GM11168 (cell line): ENCODE results near the gene TMEM182.

Experiments
- in situ Hi-C: fragments of 300-500 bp; cut with MboI; formaldehyde crosslinking; loops from one replicate; pipeline ENCODE4 v1.12.0; 2022; ENCODE audit warnings: low sequenced_read_pairs; ENCODE audit not compliant: unreplicated experiment

Gene TMEM182

GRCh38 chr2:102798181-102798580 is 36.4 kb downstream of the TMEM182 start:
- in situ Hi-C loops: no loop called here

GRCh38 chr2:102801098-102801718 is 39.4 kb downstream of the TMEM182 start:
- in situ Hi-C loops: no loop called here

- in situ Hi-C loops: no loop called here
Measured at GRCh38 chr2:102801858-102802699, 40.2 kb downstream of the TMEM182 start.

GRCh38 chr2:102803041-102803896 is 41.4 kb downstream of the TMEM182 start:
- in situ Hi-C loops: no loop called here

- in situ Hi-C loops: no loop called here
Measured at GRCh38 chr2:102803897-102804217, 42.0 kb downstream of the TMEM182 start.

GRCh38 chr2:102806250-102806837 is 44.5 kb downstream of the TMEM182 start:
- in situ Hi-C loops: no loop called here

- in situ Hi-C loops: no loop called here
Measured at GRCh38 chr2:102809291-102810189, 47.7 kb downstream of the TMEM182 start.

- in situ Hi-C loops: no loop called here
Measured at GRCh38 chr2:102815285-102815684, 53.5 kb downstream of the TMEM182 start.

- in situ Hi-C loops: no loop called here
Measured at GRCh38 chr2:102826904-102827303, 65.1 kb downstream of the TMEM182 start.

GRCh38 chr2:102832789-102833188 is 71.0 kb downstream of the TMEM182 start:
- in situ Hi-C loops: no loop called here

- in situ Hi-C loops: no loop called here
Measured at GRCh38 chr2:102834523-102835273, 72.9 kb downstream of the TMEM182 start.

GRCh38 chr2:102837626-102838198 is 75.9 kb downstream of the TMEM182 start:
- in situ Hi-C loops: no loop called here

- in situ Hi-C loops: no loop called here
Measured at GRCh38 chr2:102839668-102840388, 78.0 kb downstream of the TMEM182 start.

- in situ Hi-C loops: no loop called here
Measured at GRCh38 chr2:102841107-102841840, 79.4 kb downstream of the TMEM182 start.

- in situ Hi-C loops: no loop called here
Measured at GRCh38 chr2:102843764-102844443, 82.1 kb downstream of the TMEM182 start.

- in situ Hi-C loops: no loop called here
Measured at GRCh38 chr2:102844911-102845310, 83.1 kb downstream of the TMEM182 start.

- in situ Hi-C loops: no loop called here
Measured at GRCh38 chr2:102848366-102848839, 86.6 kb downstream of the TMEM182 start.
